Peyer's patch (tissue), 4 donors: Measurements from ENCODE around the gene CHTOP.

Source experiments
- POLR2A ChIP-seq, 2 donors: fragments of 450-650 bp; IDR thresholded peaks; one replicate each; pipeline ENCODE4 v1.5.1; 2017; ENCODE audit warnings: antibody characterized with exemption in 2 of 2, mild to moderate bottlenecking in 2 of 2, moderate library complexity in 2 of 2
- TF ChIP-seq, protein P1 (sequence below), 6 experiments: fragments of 450-650 bp in 4 of 6; fragments of 200-600 bp in 2 of 6; sonication (generic) in 1 of 6; IDR thresholded peaks; one replicate each; pipeline ENCODE4 v1.5.1; 2017 to 2019; ENCODE audit warnings: antibody characterized with exemption in 6 of 6, mild to moderate bottlenecking in 3 of 6, moderate library complexity in 1 of 6

DNA sequence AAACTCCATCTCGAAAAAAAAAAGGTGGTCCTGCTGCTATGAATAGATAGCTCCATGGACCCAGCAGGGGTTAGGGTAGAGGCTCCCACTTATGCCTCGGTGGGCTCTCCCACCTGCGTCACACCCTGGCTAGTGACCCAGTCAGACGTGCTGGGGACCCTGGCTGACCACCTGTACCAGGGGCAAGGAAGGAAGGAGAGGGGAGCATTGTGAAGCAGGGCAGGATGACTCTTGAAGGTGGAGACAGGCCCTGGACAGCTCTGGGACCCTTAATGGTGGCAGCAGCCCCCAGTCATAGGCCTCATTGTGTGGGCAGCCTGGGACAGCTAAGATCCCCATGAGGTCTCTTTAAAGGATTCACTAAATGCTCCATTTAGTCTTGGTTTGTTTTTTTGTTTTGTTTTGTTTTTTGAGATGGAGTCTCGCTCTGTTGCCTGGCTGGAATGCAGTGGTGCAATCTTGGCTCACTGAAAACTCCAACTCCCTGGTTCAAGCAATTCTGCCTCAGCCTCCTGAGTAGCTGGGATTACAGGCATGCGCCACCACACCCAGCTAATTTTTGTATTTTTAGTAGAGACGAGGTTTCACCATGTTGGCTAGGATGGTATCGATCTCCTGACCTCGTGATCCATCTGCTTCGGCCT lies 14.3 kb downstream of the CHTOP start:
- TF ChIP-seq, protein P1, sequence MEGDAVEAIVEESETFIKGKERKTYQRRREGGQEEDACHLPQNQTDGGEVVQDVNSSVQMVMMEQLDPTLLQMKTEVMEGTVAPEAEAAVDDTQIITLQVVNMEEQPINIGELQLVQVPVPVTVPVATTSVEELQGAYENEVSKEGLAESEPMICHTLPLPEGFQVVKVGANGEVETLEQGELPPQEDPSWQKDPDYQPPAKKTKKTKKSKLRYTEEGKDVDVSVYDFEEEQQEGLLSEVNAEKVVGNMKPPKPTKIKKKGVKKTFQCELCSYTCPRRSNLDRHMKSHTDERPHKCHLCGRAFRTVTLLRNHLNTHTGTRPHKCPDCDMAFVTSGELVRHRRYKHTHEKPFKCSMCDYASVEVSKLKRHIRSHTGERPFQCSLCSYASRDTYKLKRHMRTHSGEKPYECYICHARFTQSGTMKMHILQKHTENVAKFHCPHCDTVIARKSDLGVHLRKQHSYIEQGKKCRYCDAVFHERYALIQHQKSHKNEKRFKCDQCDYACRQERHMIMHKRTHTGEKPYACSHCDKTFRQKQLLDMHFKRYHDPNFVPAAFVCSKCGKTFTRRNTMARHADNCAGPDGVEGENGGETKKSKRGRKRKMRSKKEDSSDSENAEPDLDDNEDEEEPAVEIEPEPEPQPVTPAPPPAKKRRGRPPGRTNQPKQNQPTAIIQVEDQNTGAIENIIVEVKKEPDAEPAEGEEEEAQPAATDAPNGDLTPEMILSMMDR (IDR thresholded peaks at IDR 0.05): no peak
- no peak for TF ChIP-seq POLR2A (IDR thresholded peaks at IDR 0.05)
